Measurements from ENCODE around the gene NELFA. TPM values are rescaled to one million over a fixed set of nuclear protein-coding genes. Genes with fewer than 3 reads are reported as not detected.

The NELFA gene
- total and polyA plus RNA-seq, 8 donors, result 13.6 to 30.9 (median 19.1) TPM

DNA sequence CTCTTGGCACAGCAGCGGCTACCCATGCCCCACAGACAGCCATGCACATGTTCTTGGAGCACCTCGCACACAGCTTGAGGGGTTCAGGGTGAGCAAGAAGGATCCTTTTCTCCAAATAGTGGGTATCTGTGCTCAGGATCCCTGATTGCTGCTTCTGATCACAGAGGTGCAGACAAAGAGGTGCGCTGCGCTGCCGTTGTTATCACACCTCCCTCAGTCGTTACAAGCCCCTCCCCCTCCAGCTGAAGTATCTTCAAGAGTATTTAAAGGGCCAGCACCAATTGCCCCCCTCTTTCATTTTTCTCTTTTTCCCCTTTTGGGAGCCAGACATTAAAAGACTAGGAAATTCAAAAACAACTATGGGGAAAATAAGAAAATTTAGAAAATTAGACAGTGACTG lies 44.3 kb downstream of the NELFA start:
- H3K27me3 ChIP-seq, result no peaks in the 10 kb centered on the region
- no peaks in the 10 kb centered on the region for H3K9me3 ChIP-seq
- no peak overlapping the region for H3K27ac ChIP-seq
- intact Hi-C loops (cut with DNase I), result no loop called here
- FAIRE-seq (no peak), ATAC-seq (no peak), DNase-seq (no peak)
- H3K4me1 ChIP-seq, result peaks cover 0 to 4% (median 0%) of the 10 kb centered on the region in 3 donors
- H3K4me3 ChIP-seq, result no peak overlapping the region
- WGBS, 2 donors, result 42 to 45% methylated on average over 6 of the region's 6 CpGs
- peaks cover 0 to 16% (median 3%) of the 10 kb centered on the region in 3 donors for H3K36me3 ChIP-seq
- TF ChIP-seq, protein P1, sequence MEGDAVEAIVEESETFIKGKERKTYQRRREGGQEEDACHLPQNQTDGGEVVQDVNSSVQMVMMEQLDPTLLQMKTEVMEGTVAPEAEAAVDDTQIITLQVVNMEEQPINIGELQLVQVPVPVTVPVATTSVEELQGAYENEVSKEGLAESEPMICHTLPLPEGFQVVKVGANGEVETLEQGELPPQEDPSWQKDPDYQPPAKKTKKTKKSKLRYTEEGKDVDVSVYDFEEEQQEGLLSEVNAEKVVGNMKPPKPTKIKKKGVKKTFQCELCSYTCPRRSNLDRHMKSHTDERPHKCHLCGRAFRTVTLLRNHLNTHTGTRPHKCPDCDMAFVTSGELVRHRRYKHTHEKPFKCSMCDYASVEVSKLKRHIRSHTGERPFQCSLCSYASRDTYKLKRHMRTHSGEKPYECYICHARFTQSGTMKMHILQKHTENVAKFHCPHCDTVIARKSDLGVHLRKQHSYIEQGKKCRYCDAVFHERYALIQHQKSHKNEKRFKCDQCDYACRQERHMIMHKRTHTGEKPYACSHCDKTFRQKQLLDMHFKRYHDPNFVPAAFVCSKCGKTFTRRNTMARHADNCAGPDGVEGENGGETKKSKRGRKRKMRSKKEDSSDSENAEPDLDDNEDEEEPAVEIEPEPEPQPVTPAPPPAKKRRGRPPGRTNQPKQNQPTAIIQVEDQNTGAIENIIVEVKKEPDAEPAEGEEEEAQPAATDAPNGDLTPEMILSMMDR (IDR thresholded peaks at IDR 0.05), result no peak

DNA sequence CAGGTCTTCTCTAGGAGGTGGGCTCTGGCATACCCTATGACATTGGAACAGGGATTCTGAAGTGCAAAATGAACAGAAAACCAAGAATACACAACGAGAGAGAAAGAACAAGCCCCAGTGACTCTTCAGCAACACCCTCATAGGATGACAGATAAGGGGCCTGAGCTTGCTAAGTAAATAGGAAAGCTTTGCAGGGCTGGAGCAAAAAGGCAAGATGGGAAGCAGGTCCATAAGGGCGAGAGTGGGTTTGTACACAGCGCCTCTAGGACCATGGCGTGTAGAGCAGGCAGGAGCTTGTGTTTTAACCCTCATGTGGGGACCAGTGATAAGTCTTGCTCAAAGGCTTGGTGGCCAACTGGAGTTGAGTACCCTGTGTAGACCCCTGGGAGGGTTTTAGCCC lies 45.8 kb downstream of the NELFA start:
- 89 to 95% methylated on average over 4 of the region's 4 CpGs for WGBS, 2 donors
- TF ChIP-seq, protein P1 (IDR thresholded peaks at IDR 0.05), result no peak

DNA sequence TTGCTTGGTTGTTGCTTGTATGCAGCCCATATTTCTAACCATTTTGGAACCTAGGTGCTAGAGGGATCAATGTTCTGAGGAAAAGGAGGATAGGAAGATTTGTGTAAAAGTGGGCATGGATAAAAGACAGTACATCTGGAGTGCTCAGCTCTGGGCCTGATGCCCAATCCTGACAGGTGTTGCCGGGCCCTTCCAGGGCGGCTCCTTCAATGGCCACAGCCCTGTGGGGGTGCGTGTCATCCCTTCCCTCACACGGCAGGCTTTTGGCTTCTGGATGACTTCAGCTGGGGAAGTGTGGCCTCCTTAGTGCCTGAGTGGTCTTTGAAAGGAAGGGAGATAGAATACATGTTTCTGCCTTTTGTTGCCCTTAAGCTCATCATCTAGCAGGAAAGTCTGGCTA lies 47.2 kb downstream of the NELFA start:
- no peak overlapping the region for H3K4me3 ChIP-seq
- no peaks in the 10 kb centered on the region for H3K27me3 ChIP-seq
- peaks cover 0 to 30% (median 3%) of the 10 kb centered on the region in 3 donors for H3K36me3 ChIP-seq
- no peaks in the 10 kb centered on the region for H3K9me3 ChIP-seq
- H3K27ac ChIP-seq, result no peak overlapping the region
- H3K4me1 ChIP-seq, result peaks cover 0 to 4% (median 0%) of the 10 kb centered on the region in 3 donors
- 85 to 88% methylated on average over 4 of the region's 4 CpGs for WGBS, 2 donors
- intact Hi-C loops (cut with DNase I), result no loop called here
- DNase-seq, result no peak
- TF ChIP-seq, protein P1 (IDR thresholded peaks at IDR 0.05), result no peak
- FAIRE-seq, result no peak
- ATAC-seq, result no peak

More for the DNA sequence above, 45.8 kb downstream of the NELFA start:
- Histone ChIP-seq H3K4me1 (peaks cover 0 to 4% (median 0%) of the 10 kb centered on the region in 3 donors), H3K27me3 (no peaks in the 10 kb centered on the region), H3K36me3 (peaks cover 0 to 26% (median 3%) of the 10 kb centered on the region in 3 donors), H3K4me3 (no peak overlapping the region), H3K9me3 (no peaks in the 10 kb centered on the region), H3K27ac (no peak overlapping the region)
- FAIRE-seq (no peak), ATAC-seq (no peak), DNase-seq (no peak)
- intact Hi-C loops (cut with DNase I), result no loop called here

DNA sequence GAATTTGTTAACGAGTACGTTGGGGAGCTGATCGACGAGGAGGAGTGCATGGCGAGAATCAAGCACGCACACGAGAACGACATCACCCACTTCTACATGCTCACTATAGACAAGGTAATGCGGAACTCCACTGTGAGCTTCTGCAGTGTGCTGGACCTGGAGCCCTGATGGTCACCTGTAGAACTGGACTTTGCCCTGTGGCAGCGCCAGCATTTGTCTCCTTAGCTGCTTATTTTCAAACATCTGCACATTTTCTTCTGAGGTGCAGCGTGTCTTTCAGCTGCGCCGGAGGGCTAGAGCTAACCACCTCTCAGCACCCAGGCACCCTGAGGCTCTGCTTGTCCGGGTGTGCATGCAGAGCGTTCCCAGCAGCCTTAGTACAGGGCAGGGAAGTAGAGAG lies 47.7 kb downstream of the NELFA start:
- no peak for DNase-seq
- Histone ChIP-seq H3K4me3 (no peak overlapping the region), H3K36me3 (peaks cover 0 to 30% (median 3%) of the 10 kb centered on the region in 3 donors), H3K9me3 (no peaks in the 10 kb centered on the region), H3K4me1 (peaks cover 0 to 4% (median 0%) of the 10 kb centered on the region in 3 donors), H3K27me3 (no peaks in the 10 kb centered on the region), H3K27ac (no peak overlapping the region)
- intact Hi-C loops (cut with DNase I), result no loop called here
- ATAC-seq, result peak; percentile 44 to 66 (median 52)
- TF ChIP-seq, protein P1 (IDR thresholded peaks at IDR 0.05), result no peak
- WGBS, 2 donors, result 61 to 73% methylated on average over 15 of the region's 15 CpGs
- FAIRE-seq, result no peak

DNA sequence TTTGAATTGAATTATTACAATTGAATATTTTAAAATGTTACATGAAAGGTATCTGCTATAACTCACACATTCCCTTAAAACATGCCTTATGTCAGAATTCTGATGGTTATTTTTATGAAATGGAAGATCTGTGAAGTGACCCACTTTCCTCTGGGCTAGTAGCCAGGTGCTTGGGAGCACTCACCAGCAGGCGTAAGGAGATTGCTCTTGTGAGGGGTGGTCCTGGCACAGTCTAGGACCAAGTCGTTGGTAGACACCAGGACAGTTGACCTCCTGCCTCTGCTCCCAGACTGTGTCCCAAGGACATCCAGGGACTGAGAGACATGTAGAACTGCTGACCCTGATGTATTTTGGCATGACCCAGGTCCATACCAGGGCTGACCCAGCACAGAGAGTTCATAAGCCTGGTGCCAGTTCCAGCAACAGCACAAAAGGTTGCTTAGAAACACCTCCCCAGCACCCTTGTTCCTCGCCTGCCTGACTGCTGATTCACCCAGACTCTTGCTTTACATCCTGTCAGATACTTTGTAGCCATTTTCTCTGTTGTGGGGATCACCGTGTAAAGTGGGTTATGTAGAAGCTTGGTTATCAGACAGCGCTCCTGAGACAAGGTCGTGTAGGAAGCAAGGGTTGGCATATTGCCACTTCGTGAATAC lies 48.5 kb downstream of the NELFA start:
- Histone ChIP-seq H3K36me3 (peaks cover 0 to 37% (median 3%) of the 10 kb centered on the region in 3 donors), H3K9me3 (no peaks in the 10 kb centered on the region), H3K27ac (no peak overlapping the region), H3K4me1 (peaks cover 0 to 4% (median 0%) of the 10 kb centered on the region in 3 donors), H3K27me3 (no peaks in the 10 kb centered on the region), H3K4me3 (no peak overlapping the region)
- whole genome bisulfite sequencing, 2 donors, result 41 to 49% methylated on average over 7 of the region's 7 CpGs
- TF ChIP-seq, protein P1 (IDR thresholded peaks at IDR 0.05), result no peak
- ATAC-seq (peak; percentile 35 to 51 (median 46)), DNase-seq (no peak), FAIRE-seq (no peak)
- intact Hi-C loops (cut with DNase I), result no loop called here
